Transverse colon (tissue), 4 donors: ENCODE results near the gene SDCCAG8. TPM values are rescaled to one million over a fixed set of nuclear protein-coding genes. Genes with fewer than 3 reads are reported as not detected.

Experiments
- DNase-seq: peaks from one replicate; pipeline ENCODE4 v3.0.0-alpha.2; 2019
- H3K27ac ChIP-seq, 4 donors: fragments of 200-600 bp; sonication (generic); 2 replicates each; pipeline ENCODE4 v1.5.1; 2016 to 2018; ENCODE audit warnings: inconsistent platforms in 4 of 4
- H3K27me3 ChIP-seq: fragments of 200-600 bp; sonication (generic); 2 replicates; pipeline ENCODE4 v1.5.1; 2017; ENCODE audit warnings: inconsistent platforms
- H3K36me3 ChIP-seq, 4 donors: fragments of 200-600 bp; sonication (generic); 2 replicates each; pipeline ENCODE4 v1.5.1; 2017 to 2019; ENCODE audit warnings: inconsistent platforms in 4 of 4
- H3K4me1 ChIP-seq, 4 donors: fragments of 200-600 bp; sonication (generic); 2 replicates each; pipeline ENCODE4 v1.5.1; 2017 to 2020; ENCODE audit warnings: inconsistent platforms in 4 of 4
- H3K4me3 ChIP-seq, 4 donors: fragments of 200-600 bp; sonication (generic); 1 replicate in 1 of 4; 2 replicates in 3 of 4; pipeline versions ENCODE4 v1.5.1 to v1.6.1; 2017 to 2019; ENCODE audit warnings: inconsistent platforms in 4 of 4
- H3K9me3 ChIP-seq, 2 donors: fragments of 200-600 bp; sonication (generic); 2 replicates each; pipeline ENCODE4 v1.5.1; 2017 to 2019; ENCODE audit warnings: inconsistent platforms in 2 of 2
- EP300 ChIP-seq: sonication (generic); formaldehyde crosslinking; IDR thresholded peaks from one replicate; pipeline ENCODE4 v1.6.1; 2017; ENCODE audit warnings: antibody characterized with exemption, low read depth
- POLR2A ChIP-seq: fragments of 450-650 bp; IDR thresholded peaks from one replicate; pipeline ENCODE4 v1.6.1; 2016; ENCODE audit warnings: antibody characterized with exemption, mild to moderate bottlenecking, moderate library complexity
- POLR2AphosphoS5 ChIP-seq, 3 donors: sonication (generic); formaldehyde crosslinking; IDR thresholded peaks; one replicate each; pipeline ENCODE4 v1.6.1; 2016; ENCODE audit warnings: antibody characterized with exemption in 3 of 3
- WGBS, 2 donors: methylation state at CpG; one replicate each; pipeline ENCODE4 v1.1.5; 2018; ENCODE audit warnings: low coverage in 1 of 2; 5-methylcytosine and 5-hydroxymethylcytosine counted together
- in situ Hi-C, 4 donors: fragments of 200-750 bp; cut with MboI; loops; one replicate each; pipeline versions ENCODE4 v1.15.0 to v1.15.1; 2017; ENCODE audit warnings: low sequenced_read_pairs in 3 of 4, low pct_ligation_motif_present in 1 of 4, low pct_unique_long_range_greater_than_20kb in 1 of 4
- intact Hi-C: fragments of 100-400 bp; cut with DNase I; formaldehyde crosslinking; loops from one replicate; pipeline ENCODE4 v1.15.1; 2023; ENCODE audit warnings: low total_unique reads
- total RNA-seq, 4 donors: library from RNA; depleted of rRNA; stranded (reverse); fragments of >200 nt; gene quantifications; one replicate each; pipeline ENCODE4 v1.1.0, GENCODE V29; 2016
- TF ChIP-seq, protein P1 (sequence below), 5 experiments: fragments of 200-600 bp in 3 of 5; fragments of 450-650 bp in 2 of 5; sonication (generic) in 3 of 5; IDR thresholded peaks; 1 replicate in 2 of 5; 2 replicates in 3 of 5; pipeline ENCODE4 v1.5.1; 2016 to 2017; ENCODE audit warnings: antibody characterized with exemption in 5 of 5, inconsistent platforms in 3 of 5, mild to moderate bottlenecking in 2 of 5, moderate library complexity in 1 of 5

The SDCCAG8 gene
- total RNA-seq, 4 donors from 2014 or later, result 28.8 to 101 (median 42.5) TPM

DNA sequence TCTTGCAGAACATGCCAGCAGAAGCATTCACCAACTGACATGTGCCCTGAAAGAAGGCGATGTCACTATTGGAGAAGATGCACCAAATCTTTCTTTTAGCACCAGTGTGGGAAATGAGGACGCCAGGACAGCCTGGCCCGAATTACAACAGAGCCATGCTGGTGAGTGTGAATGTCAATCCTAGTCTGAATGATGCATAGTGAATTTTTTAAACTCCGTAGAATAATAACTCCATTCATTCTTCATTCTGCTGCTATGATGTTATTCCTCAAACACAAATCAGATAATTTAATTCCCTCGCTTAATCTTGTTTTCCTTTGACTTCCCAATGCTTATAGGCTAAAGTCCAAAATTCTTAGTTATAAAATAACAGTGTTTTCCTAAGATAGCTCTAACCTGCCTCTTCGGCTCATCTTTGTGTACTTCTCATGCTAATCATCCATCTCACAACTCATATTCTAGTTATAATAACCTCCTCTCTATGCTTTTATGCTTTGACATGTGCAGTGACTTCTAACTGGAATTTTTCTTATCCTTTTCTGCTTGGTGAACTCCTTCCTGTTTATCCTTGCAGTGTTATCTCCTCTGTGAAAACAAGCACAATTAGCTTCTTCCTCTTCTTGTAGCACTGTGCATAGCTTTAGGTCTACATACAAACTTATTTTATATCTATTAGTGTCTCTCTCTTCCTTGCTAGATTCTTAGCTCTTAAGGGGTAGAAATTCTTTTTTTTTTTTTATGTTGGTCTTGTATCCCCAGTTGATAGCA, 14.4 kb downstream of the SDCCAG8 start:
- Histone ChIP-seq H3K4me1 (peaks cover 0 to 12% (median 0%) of the 10 kb centered on the region in 4 donors), H3K4me3 (no peak overlapping the region), H3K36me3 (peaks cover 0 to 17% (median 8%) of the 10 kb centered on the region in 4 donors), H3K27me3 (no peaks in the 10 kb centered on the region), H3K27ac (no peak overlapping the region), H3K9me3 (no peaks in the 10 kb centered on the region)
- intact Hi-C loops, result no loop called here
- 88 to 90% methylated on average over 5 to 6 of the region's 6 CpGs for WGBS, 2 donors
- no peak for DNase-seq
- no peak for TF ChIP-seq EP300
- TF ChIP-seq POLR2AphosphoS5 (IDR thresholded peaks at IDR 0.05), result no peak
- TF ChIP-seq, protein P1, sequence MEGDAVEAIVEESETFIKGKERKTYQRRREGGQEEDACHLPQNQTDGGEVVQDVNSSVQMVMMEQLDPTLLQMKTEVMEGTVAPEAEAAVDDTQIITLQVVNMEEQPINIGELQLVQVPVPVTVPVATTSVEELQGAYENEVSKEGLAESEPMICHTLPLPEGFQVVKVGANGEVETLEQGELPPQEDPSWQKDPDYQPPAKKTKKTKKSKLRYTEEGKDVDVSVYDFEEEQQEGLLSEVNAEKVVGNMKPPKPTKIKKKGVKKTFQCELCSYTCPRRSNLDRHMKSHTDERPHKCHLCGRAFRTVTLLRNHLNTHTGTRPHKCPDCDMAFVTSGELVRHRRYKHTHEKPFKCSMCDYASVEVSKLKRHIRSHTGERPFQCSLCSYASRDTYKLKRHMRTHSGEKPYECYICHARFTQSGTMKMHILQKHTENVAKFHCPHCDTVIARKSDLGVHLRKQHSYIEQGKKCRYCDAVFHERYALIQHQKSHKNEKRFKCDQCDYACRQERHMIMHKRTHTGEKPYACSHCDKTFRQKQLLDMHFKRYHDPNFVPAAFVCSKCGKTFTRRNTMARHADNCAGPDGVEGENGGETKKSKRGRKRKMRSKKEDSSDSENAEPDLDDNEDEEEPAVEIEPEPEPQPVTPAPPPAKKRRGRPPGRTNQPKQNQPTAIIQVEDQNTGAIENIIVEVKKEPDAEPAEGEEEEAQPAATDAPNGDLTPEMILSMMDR (IDR thresholded peaks at IDR 0.05), result no peak
- no peak for TF ChIP-seq POLR2A
- in situ Hi-C loops, result no loop called here

DNA sequence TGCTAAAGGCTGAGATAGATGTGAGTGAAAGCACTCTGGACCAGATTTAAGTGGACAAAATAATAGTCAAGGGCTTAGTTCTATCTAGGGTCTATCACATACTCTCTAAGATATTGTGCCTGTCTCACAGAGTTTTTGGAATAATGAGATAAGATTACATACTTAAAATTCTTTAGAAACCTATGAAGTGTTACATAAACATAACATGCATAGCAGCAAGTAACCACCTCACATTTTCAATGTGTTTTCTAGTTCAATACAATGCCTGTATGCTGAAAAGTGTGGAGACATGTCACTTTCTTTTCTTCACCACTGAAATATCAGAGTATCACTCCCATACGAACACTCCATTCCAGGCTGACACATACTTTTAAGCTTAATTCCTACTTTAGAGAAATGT, 16.2 kb downstream of the SDCCAG8 start:
- Histone ChIP-seq H3K27ac (no peak overlapping the region), H3K4me1 (peaks cover 0 to 12% (median 0%) of the 10 kb centered on the region in 4 donors), H3K9me3 (no peaks in the 10 kb centered on the region), H3K4me3 (no peak overlapping the region), H3K36me3 (peaks cover 0 to 31% (median 13%) of the 10 kb centered on the region in 4 donors), H3K27me3 (no peaks in the 10 kb centered on the region)
- 75 to 90% methylated on average over 1 of the region's 1 CpG for WGBS, 2 donors
- in situ Hi-C loops (no loop called here), intact Hi-C loops (no loop called here)
- no peak for TF ChIP-seq EP300
- TF ChIP-seq, protein P1 (IDR thresholded peaks at IDR 0.05), result no peak
- no peak for TF ChIP-seq POLR2A
- TF ChIP-seq POLR2AphosphoS5 (IDR thresholded peaks at IDR 0.05), result no peak
- no peak for DNase-seq

DNA sequence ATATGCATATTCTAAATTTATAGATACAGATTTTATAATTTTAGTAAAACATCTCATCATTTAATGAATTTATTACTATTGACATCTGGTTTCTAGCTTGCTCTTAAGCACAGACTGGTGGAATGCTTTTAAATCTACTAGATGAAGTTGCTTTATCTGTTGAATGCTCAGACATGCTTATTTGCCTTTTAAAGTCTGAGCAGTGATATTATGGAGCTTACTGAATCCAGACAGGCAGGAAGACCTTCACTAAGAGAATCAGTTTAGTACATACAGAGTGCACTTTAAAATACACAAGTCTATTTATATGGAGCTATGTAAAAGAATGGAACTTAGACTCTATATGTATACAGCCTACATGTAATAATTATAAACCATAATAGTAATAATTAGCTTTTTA, 16.6 kb downstream of the SDCCAG8 start:
- intact Hi-C loops (no loop called here), in situ Hi-C loops (no loop called here)
- Histone ChIP-seq H3K36me3 (peaks cover 0 to 35% (median 13%) of the 10 kb centered on the region in 4 donors), H3K27me3 (no peaks in the 10 kb centered on the region), H3K4me3 (no peak overlapping the region), H3K27ac (no peak overlapping the region), H3K4me1 (peaks cover 0 to 12% (median 0%) of the 10 kb centered on the region in 4 donors), H3K9me3 (no peaks in the 10 kb centered on the region)
- no peak for TF ChIP-seq POLR2A
- TF ChIP-seq EP300, result no peak
- no peak for TF ChIP-seq POLR2AphosphoS5 (IDR thresholded peaks at IDR 0.05)
- TF ChIP-seq, protein P1 (IDR thresholded peaks at IDR 0.05), result no peak
- DNase-seq, result no peak

GRCh38 chr1:243273506-243273905, 17.7 kb downstream of the SDCCAG8 start:
- Histone ChIP-seq H3K27me3 (no peaks in the 10 kb centered on the region), H3K27ac (no peak overlapping the region), H3K9me3 (no peaks in the 10 kb centered on the region), H3K4me1 (peaks cover 0 to 8% (median 0%) of the 10 kb centered on the region in 4 donors), H3K4me3 (no peak overlapping the region), H3K36me3 (peaks cover 0 to 46% (median 13%) of the 10 kb centered on the region in 4 donors)
- in situ Hi-C loops (no loop called here), intact Hi-C loops (no loop called here)
- TF ChIP-seq EP300 (no peak), POLR2A (no peak), POLR2AphosphoS5 (IDR thresholded peaks at IDR 0.05) (no peak)
- TF ChIP-seq, protein P1 (IDR thresholded peaks at IDR 0.05), result no peak
- 70 to 91% methylated on average over 3 of the region's 3 CpGs for WGBS, 2 donors
- no peak for DNase-seq
